Lower leg skin (tissue), 4 donors: ENCODE measurements around the gene SPON2. TPM values are rescaled to one million over a fixed set of nuclear protein-coding genes. Genes with fewer than 3 reads are reported as not detected.

Experiments
- DNase-seq, 2 donors: peaks; one replicate each; pipeline ENCODE4 v3.0.0-alpha.2; 2019; ENCODE audit warnings: low spot score in 2 of 2
- H3K4me3 ChIP-seq: fragments of 200-600 bp; sonication (generic); 2 replicates; pipeline ENCODE4 v1.5.1; 2017; ENCODE audit warnings: mild to moderate bottlenecking, low read depth; ENCODE audit not compliant: poor library complexity, severe bottlenecking
- CTCF ChIP-seq, 3 donors: fragments of 450-650 bp; IDR thresholded peaks; one replicate each; pipeline ENCODE4 v1.5.1; 2016; ENCODE audit warnings: antibody characterized with exemption in 3 of 3, mild to moderate bottlenecking in 3 of 3, moderate library complexity in 2 of 3
- POLR2A ChIP-seq, 2 donors: fragments of 450-650 bp; IDR thresholded peaks; one replicate each; pipeline ENCODE4 v1.6.1; 2016 to 2017; ENCODE audit warnings: antibody characterized with exemption in 2 of 2, mild to moderate bottlenecking in 1 of 2, moderate library complexity in 1 of 2
- WGBS, 2 donors: methylation state at CpG; one replicate each; pipeline ENCODE4 v1.1.5; 2018; 5-methylcytosine and 5-hydroxymethylcytosine counted together
- intact Hi-C: fragments of 100-400 bp; cut with DNase I; formaldehyde crosslinking; loops from one replicate; pipeline ENCODE4 v1.15.0; 2023; ENCODE audit warnings: low total_unique reads
- total RNA-seq, 4 donors: library from RNA; depleted of rRNA; stranded (reverse); fragments of >200 nt; gene quantifications; one replicate each; pipeline ENCODE4 v1.1.0, GENCODE V29; 2016

Gene SPON2
- total RNA-seq, 4 donors from 2014 or later = 19.1 to 39.8 (median 32.8) TPM

DNA sequence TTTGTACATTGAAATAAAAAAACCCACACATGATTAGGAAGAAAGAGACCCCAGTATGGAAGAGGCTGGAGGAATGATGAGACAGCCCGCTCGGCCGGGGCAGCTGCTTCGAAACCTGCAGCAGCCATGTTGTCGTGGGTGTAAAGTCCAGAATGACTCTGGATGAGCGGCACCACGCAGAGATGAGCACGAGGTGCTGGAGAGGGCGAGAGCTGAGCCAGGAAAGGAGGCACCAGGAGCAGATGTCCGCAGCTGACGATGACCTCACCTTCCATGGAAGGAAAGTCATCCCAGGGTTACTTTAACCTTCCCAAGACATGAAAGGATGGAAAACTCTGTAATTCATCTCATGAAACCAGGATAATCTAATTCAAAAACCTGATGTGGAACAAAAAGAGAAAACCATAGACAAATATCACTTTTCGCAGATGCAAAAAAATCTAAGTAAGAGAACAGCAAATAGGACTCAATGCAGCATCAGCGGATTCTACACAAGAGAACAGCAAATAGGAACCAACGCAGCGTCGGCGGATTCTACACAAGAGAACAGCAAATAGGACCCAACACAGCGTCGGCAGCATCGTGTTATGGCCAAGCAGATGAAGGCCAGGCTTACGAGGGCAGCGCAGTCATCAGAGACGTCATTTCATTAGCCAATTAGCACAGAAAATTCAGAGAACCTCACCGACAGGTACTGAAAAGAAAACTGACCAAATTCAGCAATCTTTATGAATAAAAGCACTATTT lies 25.9 kb upstream of the SPON2 start:
- 88 to 90% methylated on average over 24 of the region's 24 CpGs for WGBS, 2 donors
- intact Hi-C loops = no loop called here
- no peak overlapping the region for H3K4me3 ChIP-seq
- TF ChIP-seq CTCF (IDR thresholded peaks at IDR 0.05) = no peak
- no peak for TF ChIP-seq POLR2A (IDR thresholded peaks at IDR 0.05)
- DNase-seq = peak in 1 of 2 donors; percentile 83

GRCh38 chr4:1196421-1197183 lies 24.2 kb upstream of the SPON2 start:
- TF ChIP-seq POLR2A (IDR thresholded peaks at IDR 0.05) (no peak), CTCF (IDR thresholded peaks at IDR 0.05) (no peak)
- H3K4me3 ChIP-seq = no peak overlapping the region
- intact Hi-C loops = no loop called here
- peak in 1 of 2 donors; percentile 82 for DNase-seq
- WGBS, 2 donors = 84 to 91% methylated on average over 13 of the region's 13 CpGs

- WGBS, 2 donors = 86 to 93% methylated on average over 14 to 15 of the region's 16 CpGs
Measured at GRCh38 chr4:1195891-1196401, 23.6 kb upstream of the SPON2 start.

DNA sequence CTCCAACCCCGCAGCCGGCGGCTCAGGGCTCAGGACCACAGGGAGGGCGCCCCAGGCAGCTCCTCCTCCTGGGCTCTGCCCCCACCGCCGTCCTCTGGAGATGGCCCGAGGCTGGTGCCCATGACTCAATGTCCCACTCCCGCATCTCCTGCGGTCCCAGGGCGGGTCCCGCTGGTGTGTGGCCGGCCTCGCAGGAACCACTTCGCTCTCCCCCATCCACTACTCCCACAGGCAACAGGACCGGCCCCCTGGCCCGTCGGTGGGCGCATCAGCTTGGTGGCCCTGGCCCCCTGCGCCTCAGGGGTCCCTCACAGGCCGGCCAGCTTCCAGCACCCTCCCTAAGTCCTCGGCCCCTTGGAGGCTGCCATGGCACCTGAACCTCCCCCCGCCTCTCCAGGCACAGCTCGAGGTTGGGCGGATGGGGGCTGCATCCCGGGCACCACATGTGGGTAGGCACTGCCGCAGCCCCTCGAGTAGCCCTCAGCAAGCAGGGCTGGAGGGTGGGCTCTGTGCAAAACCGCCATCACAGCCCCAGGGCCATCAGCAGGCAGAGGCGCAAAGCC lies 22.8 kb upstream of the SPON2 start:
- no peak for TF ChIP-seq POLR2A (IDR thresholded peaks at IDR 0.05)
- TF ChIP-seq CTCF (IDR thresholded peaks at IDR 0.05) = no peak
- DNase-seq = peak in 1 of 2 donors; percentile 85
- H3K4me3 ChIP-seq = no peak overlapping the region
- WGBS, 2 donors = 87 to 89% methylated on average over 21 to 28 of the region's 29 CpGs
- intact Hi-C loops = no loop called here

More at GRCh38 chr4:1195891-1196401, 23.6 kb upstream of the SPON2 start:
- no peak for DNase-seq
- no peak for TF ChIP-seq POLR2A (IDR thresholded peaks at IDR 0.05)
- no peak for TF ChIP-seq CTCF (IDR thresholded peaks at IDR 0.05)
- H3K4me3 ChIP-seq = no peak overlapping the region
- intact Hi-C loops = no loop called here

DNA sequence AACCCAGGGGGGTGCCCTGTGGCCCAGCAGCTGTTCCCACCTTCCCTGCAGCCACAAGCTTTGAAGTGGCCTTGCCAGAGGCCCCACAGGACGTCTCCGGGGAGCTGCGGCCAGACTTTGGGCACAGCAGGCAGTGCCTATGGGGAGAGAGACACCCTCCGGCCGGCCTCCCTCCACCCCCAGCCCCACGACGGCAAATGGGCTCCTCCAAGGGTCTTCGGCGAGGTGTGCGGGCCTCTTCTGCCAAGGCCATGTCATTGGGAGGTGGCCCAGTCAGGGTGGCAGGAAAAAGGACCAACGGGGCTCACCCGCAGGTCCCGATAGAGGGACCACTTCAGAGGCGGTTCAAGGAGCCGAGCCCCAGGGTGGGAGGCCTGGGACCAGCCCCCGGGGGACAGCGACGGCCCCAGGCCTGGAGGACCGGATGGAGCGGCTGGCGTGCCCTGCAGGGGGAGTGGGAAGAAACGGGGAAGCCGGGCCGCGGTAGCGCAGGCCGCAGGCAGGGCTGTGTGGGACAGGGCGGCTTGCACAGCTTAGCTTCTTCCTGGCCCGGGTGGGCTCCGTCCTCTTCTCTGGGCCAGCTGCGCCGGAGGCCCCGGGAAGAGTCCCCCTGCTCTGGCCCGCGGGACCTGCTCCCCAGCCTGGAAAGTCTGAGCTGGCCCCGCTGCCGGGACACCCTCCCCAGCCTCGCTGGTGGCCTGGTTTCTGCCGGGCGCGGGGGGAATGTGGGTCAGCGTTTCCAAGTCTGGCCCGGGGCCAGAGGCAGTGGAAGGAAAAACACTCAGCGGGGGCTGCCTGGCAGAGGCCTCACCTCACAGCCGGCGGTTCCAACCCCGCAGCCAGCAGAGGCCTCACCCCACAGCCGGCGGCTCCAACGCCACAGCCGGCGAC lies 21.9 kb upstream of the SPON2 start:
- no peak overlapping the region for H3K4me3 ChIP-seq
- 80 to 81% methylated on average over 46 to 52 of the region's 52 CpGs for WGBS, 2 donors
- peak in 1 of 2 donors; percentile 90 for DNase-seq
- intact Hi-C loops = no loop called here
- TF ChIP-seq CTCF (IDR thresholded peaks at IDR 0.05) (no peak), POLR2A (IDR thresholded peaks at IDR 0.05) (no peak)
